IPS-20b (cell line): ENCODE measurements around the gene SRGAP2C.
"Not testable (repeated sequence)": the region's sequence is repeated elsewhere in the genome, so short reads cannot be mapped to it uniquely, and the experiment has no call there.

Experiments used
- H3K27ac ChIP-seq: one replicate; pipeline ENCODE4 v1.5.1; 2013; ENCODE audit warnings: low read length
- H3K27me3 ChIP-seq: 2 replicates; pipeline ENCODE4 v1.6.1; 2013; ENCODE audit warnings: mild to moderate bottlenecking, low read length, inconsistent platforms; ENCODE audit not compliant: insufficient read depth
- H3K36me3 ChIP-seq: 2 replicates; pipeline ENCODE4 v1.6.1; 2013; ENCODE audit warnings: low read depth, mild to moderate bottlenecking, inconsistent platforms, low read length, moderate library complexity; ENCODE audit not compliant: insufficient read depth
- H3K4me1 ChIP-seq: 2 replicates; pipeline ENCODE4 v1.6.1; 2013; ENCODE audit warnings: mild to moderate bottlenecking, control low read depth, inconsistent platforms, low read length, moderate library complexity; ENCODE audit not compliant: insufficient read depth
- H3K4me3 ChIP-seq: 2 replicates; pipeline ENCODE4 v1.5.1; 2013; ENCODE audit warnings: mild to moderate bottlenecking, low read length, inconsistent platforms
- H3K9ac ChIP-seq: 2 replicates; pipeline ENCODE4 v1.6.1; 2013; ENCODE audit warnings: low read depth, mild to moderate bottlenecking, inconsistent platforms, low read length, moderate library complexity
- H3K9me3 ChIP-seq: 2 replicates; pipeline ENCODE4 v1.6.1; 2013; ENCODE audit warnings: mild to moderate bottlenecking, low read depth, low read length, inconsistent platforms; ENCODE audit not compliant: insufficient read depth

SRGAP2C gene

DNA sequence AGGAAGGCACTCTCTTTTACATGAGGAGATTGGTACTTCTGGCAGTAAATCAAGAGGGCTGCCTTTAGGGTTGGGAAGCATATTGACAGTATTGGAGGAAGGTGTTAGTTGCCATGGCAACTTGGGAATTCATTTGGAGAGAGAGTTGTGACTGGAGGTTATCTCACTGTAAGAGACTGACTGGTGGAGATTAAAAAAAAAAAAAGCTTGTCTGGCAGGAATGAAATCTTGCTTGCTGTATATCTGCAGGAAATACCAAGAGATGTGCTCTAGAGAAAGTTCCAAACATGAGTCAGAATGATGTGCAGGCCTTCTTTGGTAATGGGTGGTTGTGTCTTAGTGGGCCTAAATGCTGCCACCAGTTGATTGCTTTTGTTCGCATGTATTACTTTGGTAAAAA, 59.1 kb downstream of the SRGAP2C start:
- not testable (repeated sequence) for H3K4me1 ChIP-seq, H3K9me3 ChIP-seq, H3K9ac ChIP-seq, H3K27ac ChIP-seq, H3K4me3 ChIP-seq, H3K36me3 ChIP-seq, H3K27me3 ChIP-seq

DNA sequence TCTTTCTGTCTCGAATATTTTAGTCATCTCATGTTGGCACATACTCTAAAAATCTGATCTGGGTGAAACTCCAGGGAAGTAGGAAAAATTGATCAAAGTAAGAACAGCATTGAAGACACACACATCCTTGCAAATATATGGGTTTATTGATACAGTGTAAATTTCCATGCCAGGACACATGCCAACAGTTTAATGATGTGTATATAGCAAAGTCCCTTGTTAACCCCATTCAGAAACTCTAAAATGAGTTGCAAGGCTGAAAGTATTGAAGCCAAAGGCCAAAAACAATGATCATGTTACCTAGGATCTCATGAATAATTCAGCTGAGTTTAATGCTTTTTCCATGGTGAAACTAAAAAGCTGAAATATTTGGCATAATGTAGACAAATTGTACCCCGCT, 61.6 kb downstream of the SRGAP2C start:
- not testable (repeated sequence) for H3K27ac ChIP-seq, H3K9me3 ChIP-seq, H3K36me3 ChIP-seq, H3K9ac ChIP-seq, H3K4me1 ChIP-seq, H3K27me3 ChIP-seq, H3K4me3 ChIP-seq

DNA sequence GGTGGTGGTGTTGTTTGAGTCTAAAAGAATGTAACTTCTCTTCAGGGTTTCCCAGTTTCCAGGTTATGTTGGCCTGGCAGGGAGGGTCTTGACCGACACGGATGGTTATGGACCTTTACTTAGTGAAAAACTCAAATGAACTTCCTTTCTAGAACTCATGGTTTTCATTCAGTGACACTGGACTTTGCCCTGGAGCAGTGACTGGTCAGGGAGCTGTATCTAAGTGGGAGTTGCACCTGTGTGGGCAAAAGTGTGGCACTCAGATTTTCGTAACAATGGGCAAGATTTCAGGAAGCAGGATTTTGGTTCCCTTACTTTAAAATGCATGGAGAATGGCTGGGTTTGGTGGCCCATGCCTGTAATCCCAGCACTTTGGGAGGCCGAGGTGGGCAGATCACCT, 67.9 kb downstream of the SRGAP2C start:
- H3K27ac ChIP-seq, H3K4me1 ChIP-seq, H3K9ac ChIP-seq, H3K4me3 ChIP-seq, H3K9me3 ChIP-seq, H3K36me3 ChIP-seq, H3K27me3 ChIP-seq: not testable (repeated sequence)

DNA sequence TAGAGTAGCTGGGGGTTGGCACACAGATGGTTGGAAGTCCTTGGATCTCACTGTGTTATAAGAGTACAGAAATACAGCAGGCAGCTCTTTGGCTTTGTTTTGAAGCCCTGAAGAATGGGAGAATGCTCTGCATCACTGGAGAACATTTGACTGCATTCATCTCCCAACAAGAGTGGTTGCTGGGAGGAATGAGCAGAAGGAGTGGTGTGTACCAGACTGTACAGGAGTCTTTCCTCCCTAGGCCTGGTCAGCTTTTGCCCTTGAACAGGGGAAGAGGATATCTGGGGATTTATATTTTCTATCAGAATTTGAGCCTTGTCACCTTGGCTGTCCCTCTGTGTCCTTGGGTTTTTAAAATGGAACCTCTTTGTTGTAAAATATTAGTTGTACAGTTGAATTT, 69.8 kb downstream of the SRGAP2C start:
- H3K27me3 ChIP-seq, H3K9ac ChIP-seq, H3K4me3 ChIP-seq, H3K9me3 ChIP-seq, H3K36me3 ChIP-seq, H3K27ac ChIP-seq, H3K4me1 ChIP-seq: not testable (repeated sequence)

DNA sequence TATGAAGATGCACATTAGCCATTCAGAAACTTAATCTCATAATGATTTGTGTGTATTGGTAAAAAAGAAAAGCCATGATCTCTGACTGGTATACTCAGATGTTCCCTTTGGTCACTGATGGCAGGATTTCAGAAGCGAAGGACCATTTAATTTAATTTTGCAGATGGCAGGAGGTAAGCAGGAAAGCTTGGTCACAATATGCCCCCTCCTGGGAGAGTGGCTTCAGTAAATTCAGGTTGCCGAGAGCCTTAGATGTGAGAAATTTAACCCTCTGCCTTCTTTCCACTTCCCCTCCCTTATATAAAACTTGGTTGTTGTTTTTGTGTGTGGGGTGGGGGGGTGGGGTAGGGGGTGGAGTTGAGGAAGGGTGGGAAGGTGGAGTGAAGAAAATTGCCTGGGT, 72.9 kb downstream of the SRGAP2C start:
- not testable (repeated sequence) for H3K27me3 ChIP-seq, H3K36me3 ChIP-seq, H3K9me3 ChIP-seq, H3K9ac ChIP-seq, H3K27ac ChIP-seq, H3K4me1 ChIP-seq, H3K4me3 ChIP-seq

DNA sequence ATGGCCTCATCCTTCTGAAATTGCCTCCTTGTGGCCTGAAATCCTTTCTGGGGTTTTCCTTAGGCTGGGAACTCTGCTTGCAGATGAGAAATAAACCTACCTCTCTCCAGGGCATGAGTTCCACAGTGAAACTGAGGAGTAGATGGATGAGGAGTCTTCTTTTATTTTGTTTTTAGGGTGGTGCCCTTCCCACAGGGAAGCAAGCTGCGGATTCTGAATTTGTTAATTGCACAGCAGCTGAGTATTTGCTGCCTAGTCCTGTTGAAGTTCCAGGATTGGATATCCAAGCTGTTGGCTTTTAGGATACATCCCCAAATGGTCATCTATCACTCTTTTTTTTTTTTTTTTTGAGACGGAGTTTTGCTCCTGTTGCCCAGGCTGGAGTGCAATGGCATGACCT, 73.4 kb downstream of the SRGAP2C start:
- H3K27me3 ChIP-seq, H3K36me3 ChIP-seq, H3K4me1 ChIP-seq, H3K4me3 ChIP-seq, H3K27ac ChIP-seq, H3K9ac ChIP-seq, H3K9me3 ChIP-seq: not testable (repeated sequence)

DNA sequence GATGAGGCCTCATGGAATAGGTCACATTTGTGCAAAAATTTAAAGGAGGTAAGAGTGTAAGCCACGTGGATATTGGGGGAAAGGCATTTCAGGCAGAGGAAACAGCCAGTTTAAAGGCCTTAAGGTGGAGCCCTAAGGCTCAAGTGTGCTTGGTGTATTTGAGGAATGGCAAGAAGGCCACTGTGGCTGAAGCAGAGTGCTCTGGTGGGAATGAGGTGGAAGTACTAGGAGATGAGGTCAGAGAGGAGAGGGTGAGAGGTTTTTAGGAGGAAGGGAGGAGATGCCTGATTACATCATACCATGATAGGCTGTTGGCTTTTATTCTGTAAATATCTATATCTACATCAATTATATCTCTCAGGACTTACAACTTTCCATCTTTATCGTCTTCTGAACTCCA, 75.4 kb downstream of the SRGAP2C start:
- not testable (repeated sequence) for H3K9me3 ChIP-seq, H3K36me3 ChIP-seq, H3K9ac ChIP-seq, H3K4me1 ChIP-seq, H3K27me3 ChIP-seq, H3K4me3 ChIP-seq, H3K27ac ChIP-seq

DNA sequence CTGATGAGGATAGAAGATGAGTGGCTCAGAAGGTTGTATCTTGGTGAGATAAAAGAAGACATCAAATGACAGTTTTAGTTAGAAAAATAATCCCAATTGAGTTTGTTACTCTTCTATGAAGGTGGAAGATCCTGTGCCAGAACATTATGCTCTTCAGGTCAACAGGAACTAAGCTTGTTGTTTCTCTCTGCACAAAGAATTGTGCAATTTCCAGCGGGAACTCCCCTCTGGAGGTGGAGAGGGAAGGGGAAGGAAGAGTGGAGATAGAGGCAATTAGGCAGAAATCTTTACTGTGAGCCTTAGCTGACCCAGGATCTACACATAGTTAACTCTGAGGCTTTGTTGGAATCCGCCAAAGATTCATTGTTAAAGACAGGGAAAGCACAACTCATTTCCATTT, 77.4 kb downstream of the SRGAP2C start:
- not testable (repeated sequence) for H3K4me1 ChIP-seq, H3K9ac ChIP-seq, H3K4me3 ChIP-seq, H3K27ac ChIP-seq, H3K36me3 ChIP-seq, H3K9me3 ChIP-seq, H3K27me3 ChIP-seq

DNA sequence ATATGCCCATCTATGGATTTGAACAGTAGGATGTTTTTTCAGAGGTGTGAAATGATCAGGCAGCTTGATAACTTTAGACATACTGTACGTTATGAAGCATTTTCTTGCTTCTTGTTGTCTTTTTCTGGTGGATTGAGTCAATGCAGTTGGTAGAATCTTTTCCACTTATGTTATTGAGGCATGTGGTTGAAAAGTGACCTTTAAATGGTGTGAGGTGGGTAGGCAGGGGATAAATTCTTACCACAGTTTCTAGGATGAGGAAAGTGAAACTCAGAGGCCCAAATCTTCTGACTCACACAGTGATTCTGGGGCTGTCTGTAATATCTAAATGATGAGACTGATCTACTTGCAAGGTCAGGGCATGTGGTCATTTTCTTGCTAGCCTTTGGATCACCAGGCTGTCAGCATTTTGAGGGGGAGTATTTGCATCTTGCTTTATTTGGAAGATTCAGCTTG, 79.0 kb downstream of the SRGAP2C start:
- H3K27me3 ChIP-seq, H3K27ac ChIP-seq: not testable (repeated sequence)

DNA sequence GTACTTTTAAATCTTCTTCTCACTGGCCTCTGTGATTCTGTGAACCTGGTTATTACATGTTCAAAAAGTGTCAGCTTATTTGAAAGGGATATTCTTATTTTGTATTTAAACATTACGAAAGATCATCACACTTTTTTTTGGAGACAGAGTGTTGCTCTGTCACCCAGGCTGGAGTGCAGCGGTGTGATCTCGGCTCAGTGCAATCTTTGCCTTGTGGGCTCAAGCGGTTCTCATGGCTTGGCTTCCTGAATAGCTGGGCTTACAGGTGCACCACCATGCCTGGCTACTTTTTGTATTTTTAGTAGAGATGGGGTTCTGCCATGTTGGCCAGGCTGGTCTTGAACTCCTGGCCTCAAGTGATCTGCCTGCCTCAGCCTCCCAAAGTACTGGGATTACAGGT, 82.3 kb downstream of the SRGAP2C start:
- not testable (repeated sequence) for H3K9me3 ChIP-seq, H3K4me1 ChIP-seq, H3K4me3 ChIP-seq, H3K9ac ChIP-seq, H3K27ac ChIP-seq, H3K27me3 ChIP-seq, H3K36me3 ChIP-seq

More for the DNA sequence above, 79.0 kb downstream of the SRGAP2C start:
- not testable (repeated sequence) for H3K36me3 ChIP-seq, H3K4me1 ChIP-seq, H3K9me3 ChIP-seq, H3K9ac ChIP-seq, H3K4me3 ChIP-seq

DNA sequence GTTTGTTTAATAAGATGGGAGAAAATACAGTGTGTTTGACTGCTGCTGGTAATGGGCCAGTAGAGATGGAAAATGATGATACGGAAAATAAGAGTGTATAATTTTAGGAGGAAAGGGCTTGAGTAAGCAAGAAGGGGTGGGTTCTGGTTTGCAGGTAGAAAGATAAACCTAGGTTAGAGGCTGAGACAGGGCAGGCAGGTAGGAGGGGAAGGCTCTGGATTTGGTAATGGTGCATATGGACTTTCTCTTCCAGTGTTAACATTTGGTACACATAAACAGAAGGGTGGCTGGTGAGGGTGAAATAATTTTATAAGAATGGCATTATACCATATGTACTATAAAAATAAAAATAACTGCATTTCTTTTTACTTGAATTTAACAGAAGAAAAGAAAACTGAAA, 84.5 kb downstream of the SRGAP2C start:
- not testable (repeated sequence) for H3K4me1 ChIP-seq, H3K9ac ChIP-seq, H3K9me3 ChIP-seq, H3K36me3 ChIP-seq, H3K27me3 ChIP-seq, H3K4me3 ChIP-seq, H3K27ac ChIP-seq

DNA sequence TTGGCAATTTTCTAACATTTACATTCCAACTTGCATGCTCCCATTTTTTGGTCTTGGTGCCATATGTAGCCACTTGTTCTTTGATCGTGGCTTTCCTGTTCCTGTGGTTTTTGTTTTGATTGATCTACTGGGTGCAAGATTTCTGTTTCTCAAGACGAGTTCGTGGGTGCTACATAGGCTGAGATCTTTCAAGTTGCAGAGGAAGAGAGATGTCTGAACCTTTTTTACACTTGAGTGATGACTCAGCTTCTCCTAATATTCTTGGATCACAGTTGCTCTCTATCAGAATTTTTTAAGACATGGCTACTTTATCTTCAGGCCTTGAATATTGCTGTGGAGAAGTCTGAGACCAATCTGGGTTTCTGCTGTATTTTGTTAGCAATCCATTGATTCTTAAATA, 85.2 kb downstream of the SRGAP2C start:
- H3K4me3 ChIP-seq, H3K27me3 ChIP-seq, H3K9ac ChIP-seq, H3K9me3 ChIP-seq, H3K36me3 ChIP-seq, H3K4me1 ChIP-seq, H3K27ac ChIP-seq: not testable (repeated sequence)

DNA sequence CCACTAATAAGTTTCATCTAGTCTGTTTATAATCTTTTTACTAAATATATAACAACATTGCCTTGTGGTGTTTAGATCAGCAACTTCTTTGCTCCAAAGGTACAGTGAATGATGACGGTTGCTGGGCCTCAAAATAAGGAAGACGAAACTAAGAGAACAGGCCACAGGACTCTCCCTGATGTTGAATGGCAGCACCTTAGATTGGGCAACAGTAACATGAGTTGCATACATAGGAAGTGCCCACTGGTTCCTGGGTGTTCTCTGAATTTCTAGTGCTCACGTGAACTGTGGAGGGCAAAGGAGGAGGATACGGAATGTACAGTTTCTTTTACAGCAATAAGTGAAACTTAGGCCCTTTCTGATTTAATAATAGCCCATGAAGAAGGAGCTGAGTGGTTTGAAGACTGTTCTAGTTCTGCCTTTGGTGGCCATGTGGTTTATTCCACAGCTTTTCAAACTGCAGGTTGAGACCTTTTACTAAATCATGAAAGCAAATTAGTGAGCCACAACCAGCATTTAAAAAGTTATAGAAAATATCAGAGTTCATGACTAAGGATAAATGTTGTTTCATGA, 86.5 kb downstream of the SRGAP2C start:
- H3K36me3 ChIP-seq, H3K4me1 ChIP-seq, H3K27ac ChIP-seq, H3K9me3 ChIP-seq, H3K4me3 ChIP-seq, H3K9ac ChIP-seq, H3K27me3 ChIP-seq: not testable (repeated sequence)
